ENCODE measurements around the gene SMIM14. TPM values are rescaled to one million over a fixed set of nuclear protein-coding genes. Genes with fewer than 3 reads are reported as not detected.
"Not testable (repeated sequence)": the region's sequence is repeated elsewhere in the genome, so short reads cannot be mapped to it uniquely, and the experiment has no call there.

SMIM14 gene
- total and polyA plus RNA-seq, 12 donors = 5.4 to 15.2 (median 11.6) TPM

DNA sequence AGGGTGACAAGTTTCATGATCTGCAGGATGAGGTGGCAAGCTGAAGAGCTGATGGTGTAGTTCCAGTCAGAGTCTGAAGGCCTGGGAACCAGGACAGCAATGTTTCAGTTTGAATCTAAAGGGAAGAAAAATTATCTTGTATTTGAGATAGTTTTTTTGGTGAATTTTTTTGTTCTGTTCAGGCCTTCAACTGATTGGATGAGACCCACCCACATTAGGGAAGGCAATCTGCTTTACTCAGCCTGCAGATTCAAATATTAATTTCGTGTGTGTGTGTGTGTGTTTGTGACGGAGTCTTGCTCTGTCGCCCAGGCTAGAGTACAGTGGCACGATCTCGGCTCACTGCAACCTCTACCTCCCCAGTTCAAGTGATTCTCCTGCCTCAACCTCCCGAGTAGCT, 22.1 kb upstream of the SMIM14 start:
- TF ChIP-seq, protein P1, sequence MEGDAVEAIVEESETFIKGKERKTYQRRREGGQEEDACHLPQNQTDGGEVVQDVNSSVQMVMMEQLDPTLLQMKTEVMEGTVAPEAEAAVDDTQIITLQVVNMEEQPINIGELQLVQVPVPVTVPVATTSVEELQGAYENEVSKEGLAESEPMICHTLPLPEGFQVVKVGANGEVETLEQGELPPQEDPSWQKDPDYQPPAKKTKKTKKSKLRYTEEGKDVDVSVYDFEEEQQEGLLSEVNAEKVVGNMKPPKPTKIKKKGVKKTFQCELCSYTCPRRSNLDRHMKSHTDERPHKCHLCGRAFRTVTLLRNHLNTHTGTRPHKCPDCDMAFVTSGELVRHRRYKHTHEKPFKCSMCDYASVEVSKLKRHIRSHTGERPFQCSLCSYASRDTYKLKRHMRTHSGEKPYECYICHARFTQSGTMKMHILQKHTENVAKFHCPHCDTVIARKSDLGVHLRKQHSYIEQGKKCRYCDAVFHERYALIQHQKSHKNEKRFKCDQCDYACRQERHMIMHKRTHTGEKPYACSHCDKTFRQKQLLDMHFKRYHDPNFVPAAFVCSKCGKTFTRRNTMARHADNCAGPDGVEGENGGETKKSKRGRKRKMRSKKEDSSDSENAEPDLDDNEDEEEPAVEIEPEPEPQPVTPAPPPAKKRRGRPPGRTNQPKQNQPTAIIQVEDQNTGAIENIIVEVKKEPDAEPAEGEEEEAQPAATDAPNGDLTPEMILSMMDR (IDR thresholded peaks at IDR 0.05) = no peak
- intact Hi-C loops (cut with DNase I) = loop anchor here in 1 of 10 donors (10.0 kb wide), 1 partner anchor 874 kb away; no protein-coding TSS in a partner anchor
- DNase-seq = no peak
- Histone ChIP-seq H3K9me3 (no peaks in the 10 kb centered on the region), H3K27me3 (no peaks in the 10 kb centered on the region), H3K27ac (no peak overlapping the region), H3K4me1 (no peaks in the 10 kb centered on the region), H3K36me3 (no peaks in the 10 kb centered on the region), H3K4me3 (no peak overlapping the region)
- no peak for ATAC-seq
- 95 to 98% methylated on average over 6 of the region's 6 CpGs for WGBS, 2 donors

DNA sequence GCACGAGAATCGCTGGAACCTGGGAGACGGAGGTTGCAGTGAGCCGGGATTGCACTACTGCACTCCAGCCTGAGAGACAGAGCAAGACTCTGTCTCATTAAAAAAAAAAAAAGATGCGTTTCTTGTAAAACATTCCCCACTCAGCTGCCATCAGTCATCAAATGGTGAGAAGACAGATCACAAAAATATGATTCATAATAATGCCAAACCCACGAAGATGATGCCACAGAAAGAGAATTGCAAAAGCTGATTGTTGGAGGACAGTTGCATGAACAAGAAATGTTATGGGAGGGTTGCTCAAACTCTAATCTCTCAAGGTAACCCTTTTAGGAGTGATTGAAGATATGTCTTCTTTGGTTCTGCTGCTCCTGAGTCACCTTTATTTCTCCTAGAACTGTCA, 21.4 kb upstream of the SMIM14 start:
- DNase-seq = no peak
- no peak overlapping the region for H3K4me3 ChIP-seq
- intact Hi-C loops (cut with DNase I) = loop anchor here in 1 of 10 donors (10.0 kb wide), 1 partner anchor 875 kb away; no protein-coding TSS in a partner anchor
- H3K9me3 ChIP-seq = no peaks in the 10 kb centered on the region
- no peak overlapping the region for H3K27ac ChIP-seq
- no peaks in the 10 kb centered on the region for H3K4me1 ChIP-seq
- ATAC-seq = no peak
- no peaks in the 10 kb centered on the region for H3K36me3 ChIP-seq
- TF ChIP-seq, protein P1 (IDR thresholded peaks at IDR 0.05) = no peak
- no peaks in the 10 kb centered on the region for H3K27me3 ChIP-seq
- WGBS, 2 donors = 92 to 94% methylated on average over 6 of the region's 6 CpGs

DNA sequence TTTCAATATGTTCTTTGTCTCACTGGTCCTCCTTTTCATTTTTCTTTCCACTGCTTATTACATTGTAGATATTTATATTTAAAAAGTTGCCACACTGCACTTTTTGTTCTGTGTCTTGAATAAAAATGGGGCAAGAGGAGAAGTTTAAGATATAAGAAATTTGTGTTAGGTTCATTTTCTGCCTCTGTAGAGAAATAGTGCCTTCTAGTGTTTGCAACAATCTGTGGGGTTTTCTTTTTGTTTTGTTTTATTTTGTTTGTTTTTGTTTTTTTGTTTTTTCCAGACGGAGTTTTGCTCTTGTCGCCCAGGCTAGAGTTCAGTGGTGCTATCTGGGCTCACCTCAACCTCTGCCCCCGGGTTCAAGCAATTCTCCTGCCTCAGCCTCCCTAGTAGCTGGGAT, 20.1 kb upstream of the SMIM14 start:
- DNase-seq = no peak
- no peak overlapping the region for H3K4me3 ChIP-seq
- intact Hi-C loops (cut with DNase I) = no loop called here
- no peaks in the 10 kb centered on the region for H3K4me1 ChIP-seq
- no peaks in the 10 kb centered on the region for H3K9me3 ChIP-seq
- TF ChIP-seq, protein P1 (IDR thresholded peaks at IDR 0.05) = peak in 5 of 9 donors; percentile 12 to 37 (median 32)
- no peaks in the 10 kb centered on the region for H3K27me3 ChIP-seq
- no peak for ATAC-seq
- no peaks in the 10 kb centered on the region for H3K36me3 ChIP-seq
- no peak overlapping the region for H3K27ac ChIP-seq
- WGBS, 2 donors = 87 to 92% methylated on average over 3 of the region's 3 CpGs

DNA sequence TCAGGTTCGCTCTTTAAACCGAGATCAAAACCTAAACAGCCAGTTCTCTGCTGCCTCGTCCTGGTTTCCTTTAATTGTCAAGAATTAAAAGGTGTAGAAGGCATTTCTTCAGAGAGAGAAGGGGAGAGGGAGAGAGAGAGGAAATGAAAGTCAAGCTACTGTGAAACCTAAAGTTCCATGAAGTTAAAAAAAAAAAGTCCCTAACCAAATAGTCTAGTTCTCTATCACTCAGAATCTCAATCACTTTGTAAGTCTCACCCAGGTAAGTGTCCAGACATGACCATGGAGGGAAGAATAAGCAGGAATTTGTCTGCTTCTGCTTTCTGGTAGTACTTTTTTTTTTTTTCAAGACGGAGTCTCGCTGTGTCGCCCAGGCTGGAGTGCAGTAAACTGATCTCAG, 18.8 kb upstream of the SMIM14 start:
- ATAC-seq (no peak), DNase-seq (no peak)
- no peaks in the 10 kb centered on the region for H3K9me3 ChIP-seq
- intact Hi-C loops (cut with DNase I) = no loop called here
- 91 to 92% methylated on average over 6 of the region's 6 CpGs for WGBS, 2 donors
- no peaks in the 10 kb centered on the region for H3K27me3 ChIP-seq
- H3K4me1 ChIP-seq = no peaks in the 10 kb centered on the region
- TF ChIP-seq, protein P1 (IDR thresholded peaks at IDR 0.05) = no peak
- H3K36me3 ChIP-seq = no peaks in the 10 kb centered on the region
- H3K4me3 ChIP-seq = no peak overlapping the region
- no peak overlapping the region for H3K27ac ChIP-seq

DNA sequence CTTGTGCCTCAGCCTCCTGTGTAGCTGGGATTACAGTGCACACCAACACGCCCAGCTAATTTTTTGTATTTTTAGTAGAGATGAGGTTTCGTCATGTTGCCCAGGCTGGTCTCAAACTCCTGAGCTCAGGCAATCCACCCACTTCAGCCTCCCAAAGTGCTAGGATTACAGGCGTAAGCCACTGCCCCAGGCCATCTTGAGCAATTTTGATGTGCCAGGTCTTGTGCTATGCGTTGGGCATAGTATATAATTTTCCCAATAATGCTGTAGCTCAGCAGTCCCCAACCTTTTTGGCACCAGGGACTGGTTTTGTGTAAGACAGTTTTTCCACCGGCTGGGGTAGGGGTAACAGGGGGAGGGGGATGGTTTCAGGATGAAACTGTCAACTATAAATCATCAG, 18.0 kb upstream of the SMIM14 start:
- ATAC-seq; DNase-seq; H3K27me3 ChIP-seq; H3K27ac ChIP-seq; intact Hi-C loops (cut with DNase I); H3K9me3 ChIP-seq; H3K36me3 ChIP-seq; H3K4me3 ChIP-seq; H3K4me1 ChIP-seq: not testable (repeated sequence)
- 90 to 92% methylated on average over 5 of the region's 5 CpGs for WGBS, 2 donors

Data from heart right ventricle (tissue), 16 donors.